ENCODE results near the gene ZNF628. TPM values are rescaled to one million over a fixed set of nuclear protein-coding genes. Genes with fewer than 3 reads are reported as not detected.
A peak's percentile ranks its signal among the peaks of the same experiment; 100 is the strongest.

ZNF628 gene
- total and polyA plus RNA-seq, 2 of the 8 experiments (the other 6 are each of a cell fraction or from before 2014, with no cell fraction given) = 1.7 to 10.8 TPM

DNA sequence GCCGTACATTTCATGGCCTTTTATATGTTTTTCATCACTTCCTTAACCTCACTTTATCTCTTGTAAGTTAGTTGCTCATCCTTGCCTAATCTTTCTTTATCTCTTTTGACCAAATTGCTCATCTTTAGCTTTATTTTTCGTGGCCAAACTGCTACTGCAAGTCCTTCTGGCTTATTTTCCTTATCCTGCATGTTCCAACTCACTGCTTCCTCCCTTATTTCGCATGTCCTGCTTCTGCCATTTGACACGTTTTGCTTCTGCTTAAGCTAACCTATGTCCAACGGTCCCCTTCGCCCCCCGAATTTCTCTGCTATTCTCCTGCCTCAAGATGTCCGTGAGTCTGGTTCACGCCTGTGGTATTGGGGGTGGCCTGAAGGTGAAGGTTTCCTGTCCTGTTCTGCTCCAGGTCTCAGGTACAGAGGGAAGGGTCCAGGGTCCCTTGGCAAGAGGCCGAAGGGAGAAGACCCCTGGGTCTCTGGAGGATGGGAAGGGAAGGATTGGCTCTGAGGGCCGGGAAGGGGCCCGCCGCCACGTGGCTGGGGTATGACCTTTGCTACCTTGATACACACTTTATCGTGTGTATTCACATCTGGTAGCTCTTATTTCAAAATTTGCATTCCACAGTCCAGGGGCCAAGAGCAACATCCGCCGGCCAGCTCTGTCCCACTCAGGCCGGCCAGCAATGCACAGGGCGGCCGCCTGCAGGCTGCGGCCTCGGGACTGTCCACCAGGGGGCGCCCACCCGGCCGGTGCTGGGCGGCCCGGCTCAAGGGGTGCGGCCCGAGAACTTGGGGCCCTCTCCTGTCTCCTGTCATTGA is 9.0 kb upstream of the ZNF628 start (continued):
- TF ChIP-seq, protein P1, sequence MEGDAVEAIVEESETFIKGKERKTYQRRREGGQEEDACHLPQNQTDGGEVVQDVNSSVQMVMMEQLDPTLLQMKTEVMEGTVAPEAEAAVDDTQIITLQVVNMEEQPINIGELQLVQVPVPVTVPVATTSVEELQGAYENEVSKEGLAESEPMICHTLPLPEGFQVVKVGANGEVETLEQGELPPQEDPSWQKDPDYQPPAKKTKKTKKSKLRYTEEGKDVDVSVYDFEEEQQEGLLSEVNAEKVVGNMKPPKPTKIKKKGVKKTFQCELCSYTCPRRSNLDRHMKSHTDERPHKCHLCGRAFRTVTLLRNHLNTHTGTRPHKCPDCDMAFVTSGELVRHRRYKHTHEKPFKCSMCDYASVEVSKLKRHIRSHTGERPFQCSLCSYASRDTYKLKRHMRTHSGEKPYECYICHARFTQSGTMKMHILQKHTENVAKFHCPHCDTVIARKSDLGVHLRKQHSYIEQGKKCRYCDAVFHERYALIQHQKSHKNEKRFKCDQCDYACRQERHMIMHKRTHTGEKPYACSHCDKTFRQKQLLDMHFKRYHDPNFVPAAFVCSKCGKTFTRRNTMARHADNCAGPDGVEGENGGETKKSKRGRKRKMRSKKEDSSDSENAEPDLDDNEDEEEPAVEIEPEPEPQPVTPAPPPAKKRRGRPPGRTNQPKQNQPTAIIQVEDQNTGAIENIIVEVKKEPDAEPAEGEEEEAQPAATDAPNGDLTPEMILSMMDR (IDR thresholded peaks at IDR 0.05; ENCODE audit: control extremely low read depth in 1 of 3, insufficient read depth in 1 of 3, low read depth in 1 of 3, low read length in 3 of 3) = peak; percentile 87 to 93 (median 89)
- no peak for TF ChIP-seq PHF8 (conservative IDR thresholded peaks at IDR 0.05; ENCODE audit: low read depth, low read length)
- TF ChIP-seq NANOG (IDR thresholded peaks at IDR 0.05; ENCODE audit: insufficient read depth, low read depth, low read length, poor library complexity, severe bottlenecking) = peak; percentile 56
- TF ChIP-seq TAF7 (optimal IDR thresholded peaks at IDR 0.05; ENCODE audit: borderline replicate concordance, low read depth, low read length) = no peak
- no peak for TF ChIP-seq RXRA (IDR thresholded peaks at IDR 0.05; ENCODE audit: insufficient read depth, low read depth, low read length)
- TF ChIP-seq CHD2 (IDR thresholded peaks at IDR 0.05; ENCODE audit: low read length) = no peak
- TF ChIP-seq HDAC6 (IDR thresholded peaks at IDR 0.05; ENCODE audit: low read depth, low read length) = no peak
- no peak for TF ChIP-seq POU5F1 (IDR thresholded peaks at IDR 0.05; ENCODE audit: low read depth, low read length)
- TF ChIP-seq RAD21 (IDR thresholded peaks at IDR 0.05 in 1 of 2, conservative IDR thresholded peaks at IDR 0.05 in 1 of 2; ENCODE audit: low read depth in 2 of 2, low read length in 2 of 2) = peak; percentile 56 to 73
